Right renal pelvis (tissue), 4 donors: ENCODE measurements around the gene GBP4. TPM values are rescaled to one million over a fixed set of nuclear protein-coding genes. Genes with fewer than 3 reads are reported as not detected.

Experiments used
- DNase-seq, 4 donors: peaks; one replicate each; pipeline ENCODE4 v3.0.0-alpha.2; 2013; ENCODE audit warnings: low read depth in 4 of 4, low spot score in 3 of 4, missing footprints in 1 of 4
- polyA plus RNA-seq, 4 donors: library from polyadenylated mRNA; unstranded; fragments of 120-200 nt; gene quantifications; one replicate each; pipeline ENCODE4 v1.2.1, GENCODE V29; 2013; ENCODE audit not compliant: insufficient read length in 4 of 4

GBP4 gene
- polyA plus RNA-seq, 4 donors: 6.9 to 11.4 (median 9.6) TPM

DNA sequence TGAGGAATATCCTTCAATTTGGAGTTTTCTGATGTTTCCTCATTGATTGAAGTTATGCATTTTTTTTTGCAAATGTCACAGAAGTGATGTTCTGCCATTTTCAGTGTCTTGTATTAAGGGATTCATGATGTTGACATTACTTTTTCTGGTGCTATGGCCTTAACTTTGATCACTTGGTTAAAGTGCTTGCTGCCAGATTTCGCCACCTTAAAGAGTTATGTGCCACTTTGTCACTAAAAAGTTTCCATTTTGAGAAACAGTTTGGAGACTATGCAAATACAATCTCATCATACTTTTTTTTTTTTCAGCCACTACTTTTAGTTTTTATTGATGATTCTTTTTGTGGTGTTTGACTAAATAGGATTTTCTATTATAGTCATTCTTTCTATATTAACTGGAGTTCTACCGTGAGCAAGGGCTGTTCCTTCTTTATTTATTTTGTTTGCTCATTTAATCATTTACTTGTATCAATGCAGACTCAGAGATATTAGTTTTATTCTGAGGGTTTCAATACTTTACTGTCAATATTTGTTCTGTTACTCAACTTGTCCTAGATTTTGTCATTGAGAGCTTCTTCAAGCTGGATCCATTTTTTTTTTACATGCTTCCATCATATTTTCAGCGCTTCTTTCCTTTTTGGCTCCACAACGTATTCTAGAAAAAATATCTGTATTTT is 26.1 kb downstream of the GBP4 start:
- DNase-seq: no peak

DNA sequence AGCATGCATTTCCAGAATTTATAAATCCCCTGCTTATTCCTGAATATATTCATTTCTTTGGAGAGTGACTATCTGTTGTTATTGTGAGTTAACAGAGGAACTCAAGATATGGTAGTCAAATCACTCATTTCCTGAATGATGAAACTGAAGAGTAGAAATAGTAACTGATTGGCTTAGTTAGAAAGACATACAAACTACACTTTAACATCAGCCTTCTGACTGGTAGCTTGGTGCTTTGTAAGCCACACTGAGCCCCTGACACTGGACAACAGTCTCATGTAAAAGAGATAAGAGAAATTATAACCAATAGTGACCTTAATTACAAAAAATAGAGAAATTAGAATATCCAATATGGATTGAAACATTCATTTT is 27.7 kb downstream of the GBP4 start:
- DNase-seq: no peak

DNA sequence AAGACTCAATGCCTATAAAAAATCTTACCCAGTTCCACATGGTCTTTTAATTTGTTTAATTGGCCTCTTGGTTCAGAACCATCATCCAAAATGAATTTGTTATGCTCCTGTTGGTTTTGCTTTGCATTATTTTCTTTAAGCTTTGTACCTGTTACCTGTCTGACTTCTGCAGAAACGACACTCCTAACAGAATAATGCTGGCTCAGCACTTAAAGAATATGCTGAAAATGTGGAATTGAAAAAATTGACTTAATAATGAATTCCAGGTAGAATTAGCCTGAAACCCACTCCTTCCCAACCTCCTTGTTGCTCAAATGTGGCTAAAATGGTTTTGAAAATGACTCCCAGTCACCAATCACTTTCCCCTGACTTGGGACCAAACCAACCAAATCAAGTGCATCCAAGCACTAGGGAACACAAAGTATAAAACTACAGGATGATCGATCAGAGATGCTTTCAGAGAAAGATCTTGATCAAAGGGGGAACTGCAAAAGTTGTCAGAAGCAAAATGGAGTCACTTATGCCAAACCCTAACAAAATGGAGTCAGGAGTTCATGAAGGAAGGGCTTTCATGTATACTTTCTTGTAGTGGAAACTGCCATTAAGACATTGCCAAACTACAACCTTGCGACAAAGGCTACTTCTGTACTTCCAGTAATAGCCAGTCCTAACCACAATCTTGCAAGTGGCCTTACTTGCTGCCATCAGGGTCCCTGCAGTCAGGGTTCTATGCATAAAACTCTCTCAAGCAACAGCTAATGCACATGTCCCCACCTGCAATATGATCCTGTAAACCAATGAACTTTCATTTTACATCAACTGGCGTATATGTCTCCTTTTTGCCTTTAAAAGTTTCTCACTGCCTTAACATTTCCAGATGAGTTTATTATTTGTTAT is 28.3 kb downstream of the GBP4 start:
- no peak for DNase-seq

DNA sequence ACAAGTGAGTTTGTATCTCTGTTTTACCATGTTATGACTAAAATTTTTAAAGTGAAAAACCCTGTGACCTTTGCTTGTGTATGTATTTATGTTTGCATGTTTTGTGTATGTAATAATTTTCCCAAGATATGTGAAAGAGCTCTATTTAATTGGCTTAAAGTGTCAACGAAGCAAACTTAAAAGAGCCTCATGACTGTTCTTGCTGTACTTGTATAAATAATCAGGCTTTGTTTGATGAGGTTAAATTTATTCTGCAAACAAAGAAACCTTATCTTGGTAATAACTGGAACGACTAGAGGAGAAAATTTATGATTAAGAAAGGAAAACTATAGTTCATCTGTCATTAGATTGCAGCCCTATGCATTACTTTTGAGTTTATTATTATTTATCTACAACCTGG is 29.6 kb downstream of the GBP4 start:
- no peak for DNase-seq

DNA sequence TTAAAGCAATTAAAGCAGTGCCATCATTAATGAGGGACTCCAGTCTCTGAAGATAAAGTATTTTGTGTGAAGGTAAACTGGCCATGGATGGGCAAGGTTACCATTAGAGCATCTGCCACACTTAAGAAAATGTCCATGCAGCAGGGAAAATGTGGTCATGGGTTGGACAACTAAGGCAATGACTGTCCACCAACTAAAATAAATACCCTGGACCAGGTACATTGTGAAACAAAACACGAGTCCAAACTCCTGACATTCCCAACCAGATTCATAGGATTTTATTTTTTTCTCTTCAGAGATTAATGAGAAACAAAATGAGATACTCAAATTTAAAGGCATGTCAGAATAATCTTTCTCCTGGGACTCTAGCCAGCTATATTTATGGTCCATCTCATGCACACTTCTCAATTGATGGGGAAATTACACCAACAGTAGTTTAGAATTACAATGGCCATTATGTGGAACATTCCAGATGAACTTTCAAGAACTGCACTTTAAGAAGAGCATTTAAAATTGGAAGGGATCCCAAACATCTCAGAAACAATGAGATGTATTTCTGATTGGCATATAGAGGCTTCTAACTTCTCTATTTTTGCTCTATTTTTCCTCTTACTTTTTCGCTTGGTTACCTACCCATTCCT is 31.0 kb downstream of the GBP4 start:
- DNase-seq: no peak

DNA sequence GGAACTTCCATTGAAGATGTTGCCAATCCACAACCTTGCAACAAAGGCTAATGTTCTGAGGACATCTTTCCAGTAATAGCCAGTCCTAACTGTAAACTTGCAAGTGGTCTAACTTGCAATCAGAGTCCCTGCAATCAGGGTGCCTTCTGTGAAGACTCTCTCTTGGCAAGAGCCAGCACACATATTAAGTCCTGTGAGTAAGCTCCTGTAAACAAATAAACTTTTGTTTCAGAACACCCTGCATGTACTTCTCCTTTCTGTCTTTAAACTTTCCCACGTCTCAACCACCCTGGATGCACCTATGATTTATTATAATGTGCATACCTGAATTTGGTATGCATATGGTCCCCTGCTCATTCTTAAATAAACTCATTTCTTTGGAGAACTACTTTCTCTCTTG is 32.0 kb downstream of the GBP4 start:
- no peak for DNase-seq

DNA sequence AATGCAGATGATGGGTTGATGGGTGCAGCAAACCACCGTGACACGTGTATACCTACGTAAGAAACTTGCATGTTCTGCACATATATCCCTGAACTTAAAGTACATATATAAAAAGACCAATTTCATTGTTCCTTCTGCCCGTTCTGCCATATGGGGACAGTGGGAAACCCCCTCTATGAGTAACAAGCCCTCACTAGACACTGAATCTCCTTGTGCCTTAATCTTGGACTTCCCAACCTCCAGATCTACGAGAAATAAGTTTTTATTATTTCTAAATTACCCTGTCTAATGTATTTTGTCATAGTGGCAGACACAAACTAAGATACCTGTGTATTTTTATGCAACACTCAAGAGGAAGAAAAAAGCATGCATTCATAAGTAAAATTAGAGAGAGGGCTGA is 32.9 kb downstream of the GBP4 start:
- no peak for DNase-seq

DNA sequence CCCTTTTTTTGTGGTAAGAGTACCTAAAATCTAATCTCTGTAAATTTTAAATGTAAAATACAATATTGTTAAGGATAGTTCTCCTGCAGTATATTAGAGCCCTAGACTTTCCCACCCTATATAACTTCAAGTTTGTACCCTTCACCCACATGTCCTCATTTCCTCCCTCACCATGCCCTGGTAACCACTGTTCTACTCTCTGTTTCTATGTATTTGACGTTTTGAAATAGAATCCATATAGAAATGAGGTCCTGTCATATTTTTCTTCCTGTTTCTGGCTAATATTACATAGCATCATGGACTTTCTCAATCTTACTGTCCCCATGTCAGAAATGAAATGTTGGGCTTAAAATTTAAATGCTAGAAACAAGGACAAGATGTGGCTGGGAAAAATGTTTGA is 47.7 kb downstream of the GBP4 start:
- DNase-seq: no peak

DNA sequence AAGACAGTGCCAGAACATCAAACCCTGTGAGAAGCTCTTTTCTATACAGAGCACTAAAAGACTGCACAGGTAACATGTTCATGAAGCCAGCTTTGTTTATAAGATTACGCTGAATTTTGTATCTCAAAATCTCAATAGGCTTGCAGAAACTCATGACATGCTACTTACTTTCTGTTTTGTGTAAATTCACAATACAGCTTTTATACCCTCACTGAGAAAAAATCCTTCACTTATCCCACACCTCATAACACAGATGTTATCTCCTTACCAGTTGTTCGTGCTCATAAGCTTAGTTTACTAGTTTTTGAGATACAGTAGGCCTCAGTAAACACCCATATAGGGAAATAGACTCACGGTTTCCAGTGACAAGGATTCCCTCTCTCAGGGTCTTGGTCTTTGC is 48.8 kb downstream of the GBP4 start:
- DNase-seq: no peak

DNA sequence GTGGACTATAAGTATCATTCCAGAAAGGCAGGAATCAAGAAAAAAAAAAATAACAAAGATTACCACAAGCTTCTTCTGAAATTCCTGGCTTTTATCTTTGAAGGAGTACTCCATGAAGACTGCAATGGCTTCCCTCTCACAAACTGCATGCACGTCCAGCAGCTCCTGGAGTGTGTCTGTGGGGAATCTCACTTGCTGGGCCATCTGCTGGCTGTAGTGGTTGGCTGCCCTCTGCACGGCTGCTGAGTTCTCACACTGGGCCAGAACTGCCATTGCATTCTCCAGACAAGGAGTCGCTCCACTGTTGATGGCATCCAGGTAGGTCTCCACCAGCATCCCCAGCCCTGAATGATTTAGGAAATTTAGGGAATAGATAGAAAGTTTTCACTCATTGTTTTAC is 49.5 kb downstream of the GBP4 start:
- no peak for DNase-seq

DNA sequence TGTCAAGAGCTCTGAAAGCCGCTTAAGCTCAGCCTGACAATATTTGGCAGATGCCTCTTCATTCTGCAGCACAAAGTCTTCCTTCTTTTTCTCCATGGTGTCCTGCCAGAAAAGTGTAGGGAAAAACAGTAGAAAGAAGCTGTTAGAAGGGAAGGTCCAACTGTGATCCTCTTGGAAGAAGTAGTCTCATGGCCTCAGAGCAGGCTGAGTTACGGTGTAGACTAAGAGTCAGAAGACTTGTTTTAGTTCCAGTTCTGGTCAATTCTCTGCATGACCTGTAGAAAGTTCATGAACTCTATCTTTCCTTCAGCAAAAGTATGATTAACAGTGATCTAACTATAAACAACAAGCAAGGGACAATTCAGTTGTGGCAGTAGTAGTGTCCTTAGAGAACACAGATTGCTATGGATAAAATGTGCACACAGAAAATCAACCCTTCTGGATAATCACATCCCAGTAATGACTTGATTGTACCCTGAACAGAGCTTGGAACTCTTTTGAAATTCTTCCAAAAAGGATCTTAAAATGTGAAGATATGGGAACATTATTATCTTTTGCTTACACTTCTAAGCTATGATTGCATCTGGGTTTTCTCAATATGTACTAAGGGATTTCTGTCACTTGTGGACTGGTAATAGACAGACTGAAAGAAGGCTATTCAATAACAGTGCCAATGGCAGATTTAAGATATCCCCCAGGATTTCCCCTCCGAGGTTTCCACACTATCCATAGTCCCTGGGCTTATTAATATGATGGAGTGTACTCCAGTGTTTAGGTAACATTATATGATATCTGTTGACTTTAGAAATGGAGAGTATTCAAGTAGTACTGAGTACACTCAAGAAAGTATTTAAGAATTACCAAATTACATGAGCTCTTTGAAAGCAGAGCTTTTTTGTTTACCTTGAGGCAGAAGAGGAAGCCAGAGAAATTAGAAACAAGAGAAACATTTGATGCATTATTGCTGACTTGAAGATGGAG is 50.8 kb downstream of the GBP4 start:
- no peak for DNase-seq

DNA sequence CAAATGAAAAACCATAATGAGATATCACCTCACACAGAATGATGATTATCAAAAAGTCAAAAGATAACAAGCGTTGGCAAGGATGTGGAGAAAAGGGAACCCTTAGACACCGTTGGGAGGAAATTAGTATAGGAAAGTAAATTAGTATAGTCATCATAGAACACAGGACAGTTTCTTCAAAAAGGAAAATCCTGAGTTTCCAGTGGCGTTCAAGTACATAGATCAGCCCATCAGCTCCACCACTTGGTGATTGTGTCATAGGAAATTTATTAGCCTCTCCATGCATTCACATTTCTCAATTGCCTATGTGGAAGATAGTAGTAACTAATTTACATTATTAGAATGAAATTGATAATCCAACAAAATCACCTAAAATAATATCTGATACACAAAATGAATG is 52.0 kb downstream of the GBP4 start:
- DNase-seq: no peak

DNA sequence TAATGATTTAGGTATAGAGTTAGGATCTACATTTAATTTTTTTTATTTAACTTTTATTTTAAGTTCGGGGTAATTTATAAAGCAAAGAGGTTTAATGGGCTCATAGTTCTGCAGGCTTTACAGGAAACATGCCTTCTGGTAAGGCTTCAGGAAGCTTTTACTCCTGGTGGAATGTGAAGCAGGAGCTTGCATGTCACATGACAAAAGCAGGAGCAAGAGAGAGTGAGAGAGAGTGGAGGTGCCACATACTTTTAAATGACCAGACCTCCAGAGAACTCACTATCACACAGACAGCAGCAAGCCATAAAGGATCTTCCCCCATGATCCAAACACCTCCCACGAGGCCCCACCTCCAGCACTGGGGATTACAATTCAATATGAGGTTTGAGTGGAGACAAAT is 55.3 kb downstream of the GBP4 start:
- no peak for DNase-seq

DNA sequence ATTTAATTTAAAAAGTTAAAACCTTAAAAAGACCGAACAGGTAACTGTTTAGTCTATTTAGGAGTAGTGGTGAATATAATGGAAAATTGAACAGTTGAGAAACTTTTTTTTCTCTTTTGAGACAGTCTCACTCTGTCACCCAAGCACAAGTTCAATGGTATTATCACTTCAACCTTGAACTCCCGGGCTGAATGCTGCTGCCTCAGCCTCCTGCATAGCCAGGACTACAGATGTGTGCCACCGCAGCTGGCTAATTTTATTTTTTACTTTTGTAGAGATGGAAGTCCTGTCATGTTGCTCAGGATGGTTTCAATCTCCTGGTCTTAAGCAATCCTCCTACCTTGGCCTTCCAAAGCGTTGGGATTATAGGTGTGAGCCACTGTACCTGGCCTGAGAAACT is 56.6 kb downstream of the GBP4 start:
- DNase-seq: no peak

DNA sequence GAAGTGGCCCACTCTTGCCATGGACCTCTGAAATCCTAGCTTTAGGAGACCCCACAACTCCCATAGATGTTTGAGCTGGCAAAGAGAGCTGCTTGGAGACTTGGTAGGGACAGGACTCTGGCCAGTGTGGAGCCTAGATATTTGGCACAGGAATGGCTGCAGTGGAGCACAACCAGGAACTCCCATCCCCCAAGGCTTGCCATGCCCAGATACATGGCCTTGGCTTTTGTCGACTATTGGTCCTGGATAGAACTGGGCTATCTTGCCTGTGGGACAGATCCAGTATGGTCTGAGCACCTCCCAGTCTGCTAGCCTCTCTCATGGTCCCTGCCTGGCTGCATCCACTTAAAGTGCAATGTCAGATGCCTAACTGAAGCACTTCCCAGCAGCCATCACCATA is 65.0 kb downstream of the GBP4 start:
- DNase-seq: no peak

Other genes starting within 250 kb of the GBP4 start
- 10 to 100 TPM; 54.8 to 72.6 (median 58.1) TPM for gene KYAT3, start 206.3 kb downstream of the GBP4 start, polyA plus RNA-seq
- 10 to 100 TPM; 15.8 to 22.6 (median 18.3) TPM for gene RBMXL1, start 206.3 kb downstream of the GBP4 start, polyA plus RNA-seq
- gene GBP3, start 176.1 kb downstream of the GBP4 start, polyA plus RNA-seq: 10 to 100 TPM; 13.9 to 28.6 (median 25.7) TPM
- gene GBP1, start 133.7 kb downstream of the GBP4 start, polyA plus RNA-seq: 10 to 100 TPM; 12.0 to 17.8 (median 14.0) TPM
- gene GBP2, start 72.8 kb downstream of the GBP4 start, polyA plus RNA-seq: 1 to 10 TPM; 1.9 to 3.8 (median 3.6) TPM
- gene GBP7, start 22.9 kb downstream of the GBP4 start, polyA plus RNA-seq: under 1 TPM in 3 of 4 donors, not detected in 1; 0.06 to 0.17 (median 0.14) TPM
- under 1 TPM; 0.18 to 0.61 (median 0.34) TPM for gene GBP5, start 73.9 kb upstream of the GBP4 start, polyA plus RNA-seq
- under 1 TPM in 1 of 4 donors, not detected in 3; 0.08 TPM for gene GBP6, start 165.1 kb upstream of the GBP4 start, polyA plus RNA-seq